ENCODE measurements around the gene NBL1. TPM values are rescaled to one million over a fixed set of nuclear protein-coding genes. Genes with fewer than 3 reads are reported as not detected.

Gene NBL1
- total RNA-seq, 4 donors from 2014 or later: 54.1 to 222 (median 71.1) TPM

GRCh38 chr1:19696820-19697219 is 52.7 kb downstream of the NBL1 start:
- no peaks in the 10 kb centered on the region for H3K36me3 ChIP-seq
- no peaks in the 10 kb centered on the region for H3K27me3 ChIP-seq
- no peak for DNase-seq
- TF ChIP-seq POLR2A (IDR thresholded peaks at IDR 0.05): no peak
- no peak for TF ChIP-seq CTCF (IDR thresholded peaks at IDR 0.05)
- no peaks in the 10 kb centered on the region for H3K4me1 ChIP-seq
- no peak overlapping the region for H3K4me3 ChIP-seq
- no peaks in the 10 kb centered on the region for H3K9me3 ChIP-seq
- intact Hi-C loops (cut with DNase I; ENCODE audit: low total_unique reads): no loop called here
- H3K27ac ChIP-seq: no peak overlapping the region

- TF ChIP-seq POLR2A (IDR thresholded peaks at IDR 0.05) (no peak), CTCF (IDR thresholded peaks at IDR 0.05) (no peak)
- no peaks in the 10 kb centered on the region for H3K4me1 ChIP-seq
- no peaks in the 10 kb centered on the region for H3K27me3 ChIP-seq
- no peak for DNase-seq
- no peaks in the 10 kb centered on the region for H3K9me3 ChIP-seq
- no peak overlapping the region for H3K27ac ChIP-seq
- H3K36me3 ChIP-seq: no peaks in the 10 kb centered on the region
- H3K4me3 ChIP-seq: no peak overlapping the region
- intact Hi-C loops (cut with DNase I; ENCODE audit: low total_unique reads): no loop called here
These were observed 54.1 kb downstream of the NBL1 start for GRCh38 chr1:19698181-19698580.

- no peaks in the 10 kb centered on the region for H3K36me3 ChIP-seq
- intact Hi-C loops (cut with DNase I; ENCODE audit: low total_unique reads): no loop called here
- H3K27me3 ChIP-seq: no peaks in the 10 kb centered on the region
- no peak overlapping the region for H3K4me3 ChIP-seq
- DNase-seq: no peak
- H3K27ac ChIP-seq: no peak overlapping the region
- no peak for TF ChIP-seq POLR2A (IDR thresholded peaks at IDR 0.05)
- no peak for TF ChIP-seq CTCF (IDR thresholded peaks at IDR 0.05)
- H3K9me3 ChIP-seq: no peaks in the 10 kb centered on the region
- H3K4me1 ChIP-seq: no peaks in the 10 kb centered on the region
These were observed 56.1 kb downstream of the NBL1 start for GRCh38 chr1:19700079-19700777.

- intact Hi-C loops (cut with DNase I; ENCODE audit: low total_unique reads): no loop called here
- no peaks in the 10 kb centered on the region for H3K27me3 ChIP-seq
- no peak for DNase-seq
- H3K4me3 ChIP-seq: no peak overlapping the region
- H3K27ac ChIP-seq: no peak overlapping the region
- TF ChIP-seq POLR2A (IDR thresholded peaks at IDR 0.05): no peak
- no peak for TF ChIP-seq CTCF (IDR thresholded peaks at IDR 0.05)
- no peaks in the 10 kb centered on the region for H3K36me3 ChIP-seq
- no peaks in the 10 kb centered on the region for H3K9me3 ChIP-seq
- no peaks in the 10 kb centered on the region for H3K4me1 ChIP-seq
These were observed 59.2 kb downstream of the NBL1 start for GRCh38 chr1:19703280-19703679.

GRCh38 chr1:19704247-19705113 is 60.4 kb downstream of the NBL1 start:
- Histone ChIP-seq H3K36me3 (no peaks in the 10 kb centered on the region), H3K4me3 (no peak overlapping the region), H3K27me3 (no peaks in the 10 kb centered on the region), H3K27ac (no peak overlapping the region), H3K4me1 (no peaks in the 10 kb centered on the region), H3K9me3 (no peaks in the 10 kb centered on the region)
- TF ChIP-seq POLR2A (IDR thresholded peaks at IDR 0.05): no peak
- TF ChIP-seq CTCF (IDR thresholded peaks at IDR 0.05): peak; percentile 78 to 89 (median 80)
- peak; percentile 59 to 69 for DNase-seq
- intact Hi-C loops (cut with DNase I; ENCODE audit: low total_unique reads): no loop called here
